NCI-H226 (cell line): ENCODE measurements around the gene PRM3.

Experiments used
- DNase-seq: peaks from one replicate; pipeline ENCODE4 v3.0.0-alpha.2; 2015

PRM3 gene

DNA sequence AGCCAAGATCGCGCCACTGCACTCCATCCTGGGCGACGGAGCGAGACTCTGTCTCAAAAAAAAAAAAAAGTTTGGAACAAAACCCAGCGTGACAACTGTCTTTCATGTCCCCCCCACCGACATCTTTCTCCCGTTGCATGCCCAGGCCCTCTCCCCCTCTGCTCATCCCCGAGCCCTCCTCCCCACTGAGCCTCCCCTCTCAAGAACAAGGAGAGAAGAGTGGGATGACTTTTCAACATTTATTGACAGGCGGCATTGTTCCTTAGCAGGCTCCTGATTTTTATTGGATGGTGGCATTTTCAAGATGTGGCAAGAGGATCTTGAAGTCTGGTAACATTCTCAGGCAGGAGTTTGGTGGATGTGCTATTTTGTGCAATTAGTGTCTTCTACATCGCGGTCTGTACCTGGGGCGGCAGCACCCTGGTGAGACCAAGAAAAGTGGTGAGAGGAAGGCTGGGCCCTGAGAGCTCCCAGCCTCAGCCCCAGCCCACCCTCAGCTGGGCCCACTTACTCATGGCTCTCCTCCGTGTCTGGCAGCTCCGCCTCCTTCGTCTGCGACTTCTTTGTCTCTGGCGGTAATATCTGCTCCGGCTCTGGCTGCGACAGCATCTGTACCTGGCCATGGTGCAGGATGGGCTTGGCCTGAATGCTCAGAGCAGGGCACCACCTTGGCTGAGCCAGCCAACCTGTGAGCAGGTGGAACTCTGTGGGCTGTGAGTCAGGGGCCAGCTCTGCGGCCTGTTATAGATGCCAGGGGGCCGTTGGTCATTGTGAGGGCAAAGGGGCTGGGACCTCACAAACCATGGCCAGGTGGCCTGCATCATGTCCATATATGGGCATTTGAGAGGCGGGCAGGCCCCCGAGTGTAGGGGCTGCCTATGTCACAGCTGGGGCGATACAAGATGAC, 7.4 kb upstream of the PRM3 start, which contains the start of gene PRM1:
Gene PRM1 (minus strand): TSS at position 715 of the 907 bp plus-strand sequence. CDS start 92 bp downstream, at position 623.
- DNase-seq: no peak

GRCh38 chr16:11278681-11279628, 5.5 kb upstream of the PRM3 start:
- no peak for DNase-seq

GRCh38 chr16:11277607-11278337, 4.3 kb upstream of the PRM3 start:
- no peak for DNase-seq

DNA sequence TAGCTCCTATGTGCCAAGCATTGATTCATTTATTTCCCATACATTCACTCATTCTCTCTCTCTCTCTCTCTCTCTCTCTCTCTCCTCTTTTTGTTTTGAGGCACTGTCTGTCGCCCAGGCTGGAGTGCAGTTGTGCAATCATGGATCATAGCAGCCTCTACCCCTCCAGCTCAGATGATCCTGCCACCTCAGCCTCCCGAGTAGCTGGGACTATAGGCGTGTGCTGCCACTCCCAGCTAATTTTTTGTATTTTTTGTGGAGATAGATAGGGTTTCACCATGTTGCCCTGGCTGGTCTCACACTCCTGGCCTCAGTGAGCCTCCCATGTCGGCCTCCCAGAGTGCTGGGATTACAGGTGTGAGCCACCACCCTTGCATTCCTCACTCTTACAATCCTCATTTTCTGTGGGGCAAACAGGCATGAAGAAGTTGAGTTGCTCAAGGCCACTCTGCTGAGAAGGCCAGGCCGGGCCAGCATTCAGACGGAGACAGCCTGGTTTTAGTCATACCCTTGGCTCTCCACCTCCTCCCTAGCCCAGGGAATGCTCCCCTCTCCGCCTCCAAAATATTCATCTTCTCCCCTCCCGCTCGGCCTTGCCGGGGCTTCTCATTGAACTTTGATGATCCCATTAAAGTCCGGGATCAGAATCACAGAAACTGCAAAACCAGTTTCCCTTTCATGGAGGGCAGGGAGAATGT, 3.6 kb upstream of the PRM3 start:
- DNase-seq: no peak

GRCh38 chr16:11276143-11276895, 2.9 kb upstream of the PRM3 start, which contains the start of gene PRM2:
TSS of gene PRM2 (minus strand) at chr16:11276480. CDS start at chr16:11276370, 110 bp downstream.
- DNase-seq: no peak

DNA sequence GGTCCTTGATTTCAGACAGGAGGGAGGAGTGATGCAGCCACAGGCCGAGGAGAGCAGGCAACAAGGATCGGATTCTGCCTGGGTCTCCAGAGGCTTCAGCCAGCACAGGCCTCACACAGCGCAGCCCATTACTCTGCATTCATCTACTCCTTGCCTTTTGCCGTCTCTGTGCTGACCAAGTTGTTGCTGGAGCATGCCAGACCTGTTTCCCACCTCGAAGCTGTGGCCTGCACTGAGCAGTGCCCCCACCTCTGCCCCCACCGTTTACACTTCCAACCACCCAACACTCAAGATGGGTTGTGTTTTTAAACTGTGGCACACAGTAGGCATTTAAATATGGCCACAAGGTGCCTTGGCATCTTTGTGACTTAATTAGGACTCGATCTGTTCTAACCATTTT, 1.5 kb upstream of the PRM3 start:
- DNase-seq: no peak

GRCh38 chr16:11273721-11274324, 394 bp upstream of the PRM3 start:
- DNase-seq: no peak

DNA sequence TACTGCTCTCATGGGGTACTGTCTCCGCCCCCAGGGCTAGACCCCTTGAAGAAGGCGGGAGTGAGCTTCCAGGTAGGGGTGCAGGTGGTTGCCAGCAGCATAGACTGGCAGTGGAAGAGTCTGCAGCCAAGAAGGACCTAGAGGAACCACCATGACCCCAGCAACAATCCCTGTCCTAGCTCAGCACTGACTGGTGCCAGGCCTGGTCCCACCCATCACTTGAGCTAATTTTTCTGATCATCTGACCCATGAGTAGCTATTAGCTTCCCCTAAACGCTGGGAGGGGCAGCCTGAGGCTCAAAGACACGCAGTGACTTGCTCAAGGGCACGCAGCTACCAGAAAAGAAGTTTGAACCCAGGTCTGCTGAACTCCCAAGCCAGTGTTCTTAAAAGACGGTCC, 945 bp downstream of the PRM3 start:
- no peak for DNase-seq

- no peak for DNase-seq
Observed at GRCh38 chr16:11271610-11272009, 1.8 kb downstream of the PRM3 start.

DNA sequence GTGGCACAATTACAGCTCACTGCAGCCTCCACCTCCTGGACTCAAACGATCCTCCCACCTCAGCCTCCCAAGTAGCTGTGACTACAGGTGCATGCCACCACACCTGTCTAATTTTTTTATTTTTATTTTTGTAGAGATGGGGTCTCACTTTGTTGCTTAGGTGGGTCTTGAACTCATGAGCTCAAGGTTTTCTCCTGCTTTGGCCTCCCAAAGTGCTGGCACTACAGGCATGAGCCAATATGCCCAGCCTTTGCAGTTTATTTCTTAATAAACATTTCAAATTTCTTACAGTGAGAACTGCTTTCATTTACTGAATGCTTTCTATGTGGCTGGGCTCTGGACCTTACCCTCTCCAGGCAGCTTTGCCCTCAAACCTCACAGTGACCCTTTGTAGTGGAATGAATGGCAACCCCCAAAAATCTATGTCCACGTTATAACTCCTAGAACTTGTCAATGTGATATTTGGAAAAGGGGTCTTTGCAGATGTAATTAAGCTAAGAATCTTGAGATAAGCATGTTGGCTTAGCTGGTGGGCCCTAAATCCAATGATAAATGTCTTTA, 2.7 kb downstream of the PRM3 start:
- no peak for DNase-seq

DNA sequence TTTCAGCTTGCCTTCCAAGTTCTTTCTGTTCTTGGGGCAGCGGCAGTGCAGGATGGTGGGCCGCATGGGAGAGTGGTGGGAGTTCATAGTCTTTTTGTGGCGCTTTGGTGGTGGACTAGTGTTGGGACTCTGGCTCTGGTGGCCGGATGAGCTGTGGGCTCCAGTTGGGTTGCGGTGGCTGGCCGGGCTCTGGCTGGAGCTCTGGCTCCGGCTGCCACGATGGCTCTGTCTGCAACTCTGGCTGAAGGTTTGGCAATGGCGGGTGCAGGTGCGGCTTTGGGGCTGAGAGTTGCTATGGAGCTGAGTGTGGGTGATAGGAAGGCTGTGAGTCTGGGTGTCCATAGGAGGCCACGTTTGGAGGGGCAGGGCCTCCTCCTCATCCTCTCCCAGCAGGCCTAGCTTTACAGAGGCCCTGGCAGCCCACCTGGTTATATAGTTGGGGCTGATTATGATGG, 4.5 kb downstream of the PRM3 start, which contains the start of gene TNP2:
Gene TNP2 (minus strand): TSS at position 405 of the 455 bp plus-strand sequence. CDS start 63 bp downstream, at position 342.
- no peak for DNase-seq

GRCh38 chr16:11265124-11265523, 8.3 kb downstream of the PRM3 start:
- DNase-seq: no peak

DNA sequence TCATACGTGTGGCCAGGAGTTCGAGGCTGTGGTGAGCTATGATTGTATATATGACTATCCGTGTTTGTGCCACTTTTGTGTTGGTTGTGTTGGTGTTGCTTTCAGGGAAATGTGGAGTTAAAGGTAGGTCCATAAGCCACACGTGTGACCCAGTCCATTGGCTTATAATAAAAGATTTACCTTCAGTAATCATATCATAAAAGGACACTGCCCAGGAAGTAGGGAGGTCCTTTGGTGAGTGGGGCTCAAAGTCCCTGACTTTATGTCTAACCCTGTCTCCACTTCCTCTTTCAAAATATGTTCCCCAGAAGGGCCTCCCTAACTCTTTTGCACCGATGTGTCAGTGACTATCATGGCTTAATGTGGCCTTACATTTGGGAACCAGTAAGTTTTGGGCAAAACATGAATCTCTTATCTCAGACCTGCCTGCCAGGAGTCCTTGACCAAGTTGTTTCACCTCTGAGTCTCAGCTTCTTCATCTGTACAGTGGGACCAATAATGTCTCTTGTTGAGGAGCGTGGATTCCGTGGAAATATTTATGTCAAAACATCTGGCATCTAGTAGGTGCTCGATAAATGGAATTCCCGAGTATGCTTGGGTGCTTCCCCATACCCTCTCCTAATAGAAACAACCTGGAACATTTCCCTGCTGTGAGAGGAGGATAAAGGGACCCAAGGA, 9.1 kb downstream of the PRM3 start:
- DNase-seq: no peak

DNA sequence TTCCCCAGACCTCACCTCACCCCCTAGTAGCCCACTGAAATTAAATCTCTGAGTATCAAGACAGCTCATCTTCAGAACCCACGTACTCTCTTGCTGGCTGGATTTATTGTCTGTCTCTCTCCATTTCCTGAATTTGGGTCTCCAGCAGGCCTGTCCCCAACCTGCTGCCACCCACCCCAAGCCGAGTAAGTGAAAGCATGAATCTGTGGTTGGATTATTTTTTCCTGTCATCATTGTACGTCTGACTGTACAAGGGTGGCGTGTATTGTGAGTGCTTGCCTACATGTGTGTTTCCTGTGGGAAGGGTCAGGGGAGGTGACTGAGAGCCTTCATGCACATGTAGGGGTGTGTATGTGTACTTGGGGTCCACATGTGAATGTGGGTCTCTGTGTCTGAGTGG, 9.7 kb downstream of the PRM3 start:
- no peak for DNase-seq

GRCh38 chr16:11262915-11263314, 10.5 kb downstream of the PRM3 start:
- DNase-seq: no peak

DNA sequence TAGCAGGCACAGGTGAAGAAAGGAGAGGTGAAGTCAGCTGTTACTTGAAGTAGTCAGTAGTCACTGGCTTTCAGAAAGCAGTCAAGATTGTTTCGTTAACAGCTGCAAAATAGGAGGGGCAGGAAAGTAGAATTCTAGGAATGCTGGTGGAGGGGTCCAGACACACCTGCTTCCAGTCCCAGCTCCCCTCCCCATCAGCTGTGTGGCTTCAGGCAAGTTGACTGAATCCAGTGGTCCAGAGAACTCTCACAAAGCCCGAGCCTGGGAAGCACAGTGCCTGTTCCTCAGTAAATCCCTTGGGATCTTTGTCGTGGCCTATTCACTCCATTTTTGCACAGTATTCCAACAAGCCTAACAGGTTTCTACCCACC, 12.8 kb downstream of the PRM3 start:
- no peak for DNase-seq

- no peak for DNase-seq
Observed at GRCh38 chr16:11259655-11260595, 13.5 kb downstream of the PRM3 start.
